ENCODE results near the gene DGKH.

The DGKH gene

DNA sequence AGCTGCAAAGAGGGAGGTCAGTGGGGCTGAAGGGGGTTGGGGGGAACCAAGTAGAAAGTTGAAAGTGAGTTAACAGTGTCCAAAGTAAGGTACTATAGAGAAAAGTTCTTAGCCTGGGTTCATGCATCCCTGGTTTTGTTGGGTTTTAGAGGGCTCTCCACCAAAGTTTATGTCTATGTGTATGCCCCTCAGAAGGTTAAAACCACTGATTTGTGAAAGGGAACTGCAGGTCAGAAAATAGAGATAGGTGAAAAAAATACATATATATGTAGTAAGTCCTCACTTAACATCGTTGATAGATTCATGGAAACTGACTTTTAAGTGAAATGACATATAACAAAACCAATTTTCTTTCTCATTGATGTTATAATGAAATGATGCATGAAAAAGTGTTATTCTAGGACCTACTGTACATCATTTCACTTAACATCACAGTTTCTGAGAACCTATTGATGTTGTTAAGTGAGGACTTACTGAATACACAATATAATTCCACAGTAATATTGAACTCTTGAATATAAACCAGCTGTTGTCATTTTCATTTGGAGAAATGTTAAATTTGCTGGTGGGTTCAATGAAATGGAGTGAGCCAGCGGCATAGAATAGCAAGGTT, 9.6 kb downstream of the DGKH start:
- DNase-seq (ENCODE audit: low read depth), result no peak
- TF ChIP-seq, protein P1, sequence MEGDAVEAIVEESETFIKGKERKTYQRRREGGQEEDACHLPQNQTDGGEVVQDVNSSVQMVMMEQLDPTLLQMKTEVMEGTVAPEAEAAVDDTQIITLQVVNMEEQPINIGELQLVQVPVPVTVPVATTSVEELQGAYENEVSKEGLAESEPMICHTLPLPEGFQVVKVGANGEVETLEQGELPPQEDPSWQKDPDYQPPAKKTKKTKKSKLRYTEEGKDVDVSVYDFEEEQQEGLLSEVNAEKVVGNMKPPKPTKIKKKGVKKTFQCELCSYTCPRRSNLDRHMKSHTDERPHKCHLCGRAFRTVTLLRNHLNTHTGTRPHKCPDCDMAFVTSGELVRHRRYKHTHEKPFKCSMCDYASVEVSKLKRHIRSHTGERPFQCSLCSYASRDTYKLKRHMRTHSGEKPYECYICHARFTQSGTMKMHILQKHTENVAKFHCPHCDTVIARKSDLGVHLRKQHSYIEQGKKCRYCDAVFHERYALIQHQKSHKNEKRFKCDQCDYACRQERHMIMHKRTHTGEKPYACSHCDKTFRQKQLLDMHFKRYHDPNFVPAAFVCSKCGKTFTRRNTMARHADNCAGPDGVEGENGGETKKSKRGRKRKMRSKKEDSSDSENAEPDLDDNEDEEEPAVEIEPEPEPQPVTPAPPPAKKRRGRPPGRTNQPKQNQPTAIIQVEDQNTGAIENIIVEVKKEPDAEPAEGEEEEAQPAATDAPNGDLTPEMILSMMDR (IDR thresholded peaks at IDR 0.05; ENCODE audit: control insufficient read depth, extremely low read depth, insufficient read depth), result no peak
- H3K4me3 ChIP-seq (ENCODE audit: low read depth, low read length), result no peak overlapping the region

- DNase-seq (ENCODE audit: low read depth), result no peak
- H3K4me3 ChIP-seq (ENCODE audit: low read depth, low read length), result no peak overlapping the region
- TF ChIP-seq, protein P1 (IDR thresholded peaks at IDR 0.05; ENCODE audit: control insufficient read depth, extremely low read depth, insufficient read depth), result no peak
Observed at GRCh38 chr13:42061943-42062342, 13.5 kb downstream of the DGKH start.

GRCh38 chr13:42063105-42063504, 14.7 kb downstream of the DGKH start:
- DNase-seq (ENCODE audit: low read depth), result no peak
- TF ChIP-seq, protein P1 (IDR thresholded peaks at IDR 0.05; ENCODE audit: control insufficient read depth, extremely low read depth, insufficient read depth), result no peak
- H3K4me3 ChIP-seq (ENCODE audit: low read depth, low read length), result no peak overlapping the region

DNA sequence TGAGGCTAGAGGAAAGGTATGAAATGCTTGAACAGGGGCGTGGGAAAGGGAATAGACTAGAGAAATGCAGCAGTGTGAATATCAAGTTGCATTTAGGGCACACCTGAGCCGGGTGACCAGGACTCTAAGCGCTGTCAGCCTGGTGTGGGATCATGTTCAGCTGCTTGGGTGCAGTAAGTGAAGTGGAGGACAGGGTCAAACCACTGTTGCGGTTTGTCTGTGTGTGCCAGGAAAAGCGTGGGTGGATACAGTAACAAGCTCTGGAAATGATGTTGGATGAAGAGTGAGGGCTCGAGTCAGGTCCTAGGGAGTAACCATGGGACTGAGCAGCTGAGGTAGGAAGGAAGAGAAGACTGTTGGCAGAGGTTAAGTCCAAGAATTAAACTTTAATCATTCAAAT, 15.8 kb downstream of the DGKH start:
- DNase-seq (ENCODE audit: low read depth), result no peak
- H3K4me3 ChIP-seq (ENCODE audit: low read depth, low read length), result no peak overlapping the region
- TF ChIP-seq, protein P1 (IDR thresholded peaks at IDR 0.05; ENCODE audit: control insufficient read depth, extremely low read depth, insufficient read depth), result no peak

DNA sequence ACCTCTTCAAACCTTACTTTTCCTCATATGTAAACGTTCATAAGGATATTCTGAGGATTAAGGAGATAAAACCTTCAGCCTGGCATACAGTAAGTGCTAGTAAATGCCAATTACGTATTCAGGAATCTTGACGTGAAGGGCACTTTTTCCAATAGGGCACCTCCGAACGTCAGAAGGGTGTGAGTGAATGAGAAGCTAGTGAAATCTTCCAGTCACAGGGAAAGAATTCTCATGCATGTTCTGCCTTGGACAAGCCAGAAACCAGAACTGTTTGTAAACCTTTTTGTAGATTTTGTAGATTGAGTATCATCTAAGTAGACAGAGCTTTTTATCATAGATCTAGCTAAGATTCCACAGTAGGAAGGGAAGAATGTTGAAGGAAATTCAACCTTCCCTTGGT, 16.5 kb downstream of the DGKH start:
- DNase-seq (ENCODE audit: low read depth), result no peak
- TF ChIP-seq, protein P1 (IDR thresholded peaks at IDR 0.05; ENCODE audit: control insufficient read depth, extremely low read depth, insufficient read depth), result no peak
- H3K4me3 ChIP-seq (ENCODE audit: low read depth, low read length), result no peak overlapping the region

DNA sequence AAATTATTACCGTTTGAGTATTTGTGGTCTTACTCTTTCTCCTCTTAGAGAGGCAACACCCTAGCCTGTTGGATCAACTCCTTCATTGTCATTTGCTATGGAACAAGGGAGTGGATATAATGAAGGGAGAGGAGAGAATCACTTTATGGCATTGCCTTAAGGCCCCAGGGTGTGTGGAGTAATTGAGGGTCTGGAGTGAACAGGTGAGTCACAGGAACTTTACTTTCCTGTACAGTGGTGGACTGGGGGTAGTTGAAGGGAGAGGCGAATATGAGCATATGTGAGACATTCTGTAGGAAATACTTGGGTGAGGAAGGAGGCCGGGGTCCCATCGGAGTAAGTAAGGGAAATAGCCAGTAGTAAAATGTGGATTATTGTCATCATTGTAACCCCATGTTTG, 17.0 kb downstream of the DGKH start:
- TF ChIP-seq, protein P1 (IDR thresholded peaks at IDR 0.05; ENCODE audit: control insufficient read depth, extremely low read depth, insufficient read depth), result no peak
- no peak for DNase-seq (ENCODE audit: low read depth)
- no peak overlapping the region for H3K4me3 ChIP-seq (ENCODE audit: low read depth, low read length)

- no peak overlapping the region for H3K4me3 ChIP-seq (ENCODE audit: low read depth, low read length)
- TF ChIP-seq, protein P1 (IDR thresholded peaks at IDR 0.05; ENCODE audit: control insufficient read depth, extremely low read depth, insufficient read depth), result no peak
- DNase-seq (ENCODE audit: low read depth), result no peak
Observed at GRCh38 chr13:42066542-42066941, 18.1 kb downstream of the DGKH start.
